ENCODE data around the gene ARHGEF28. TPM values are rescaled to one million over a fixed set of nuclear protein-coding genes. Genes with fewer than 3 reads are reported as not detected.

Gene ARHGEF28
- total and polyA plus RNA-seq, 10 of the 15 experiments (the other 5 are each of a cell fraction or from before 2014, with no cell fraction given), result 0.10 to 0.72 (median 0.22) TPM; not detected in 2

GRCh38 chr5:73686912-73687311 is 60.9 kb downstream of the ARHGEF28 start:
- Histone ChIP-seq H3K4me3 (no peak overlapping the region), H3K27ac (ENCODE audit: control insufficient read depth, insufficient read depth) (no peak overlapping the region), H3K9me3 (replicated peaks; ENCODE audit: control insufficient read depth, insufficient read depth, low read length) (no peaks in the 10 kb centered on the region), H3K79me2 (ENCODE audit: control insufficient read depth, insufficient read depth, low read length) (no peaks in the 10 kb centered on the region), H3K4me1 (ENCODE audit: control insufficient read depth, insufficient read depth, low read length) (no peaks in the 10 kb centered on the region), H3K9ac (ENCODE audit: control insufficient read depth, insufficient read depth, low read length) (no peak overlapping the region), H3K4me2 (ENCODE audit: control insufficient read depth, insufficient read depth) (no peak overlapping the region), H4K20me1 (ENCODE audit: control insufficient read depth, insufficient read depth) (no peaks in the 10 kb centered on the region), H2AFZ (ENCODE audit: control insufficient read depth, low read depth, low read length) (no peak overlapping the region), H3K27me3 (replicated peaks in 1 of 2; ENCODE audit: control insufficient read depth in 2 of 2, insufficient read depth in 2 of 2, low read length in 1 of 2) (no peaks in the 10 kb centered on the region), H3K36me3 (ENCODE audit: control insufficient read depth in 2 of 2, insufficient read depth in 2 of 2, low read length in 1 of 2) (no peaks in the 10 kb centered on the region)
- ChIA-PET RAD21 (ENCODE audit: unreplicated experiment) (no interaction called here), SMC1A (ENCODE audit: uncharacterized antibody, unreplicated experiment) (no interaction called here), POLR2A (no interaction called here), CTCF (no interaction called here)
- ATAC-seq (peak; percentile 89), DNase-seq (ENCODE audit: low read depth, low spot score) (no peak), FAIRE-seq (no peak)
- WGBS (ENCODE audit: insufficient coverage, insufficient replicate concordance, low lambda C conversion rate, missing lambda C conversion rate), result 0% methylated on average over 1 of the region's 1 CpG
- BruUV-seq (replicated peaks), result no TSS peak
- in situ Hi-C loops (cut with MboI), result no loop called here
- intact Hi-C loops (cut with micrococcal nuclease; ENCODE audit: unreplicated experiment), result loop anchor here (10.0 kb wide), 1 partner anchor 948 kb away; no protein-coding TSS in a partner anchor
- TF ChIP-seq ZNF384 (IDR thresholded peaks at IDR 0.05; ENCODE audit: borderline replicate concordance, low read depth, low read length), result no peak
- TF ChIP-seq IRF4 (IDR thresholded peaks at IDR 0.05; ENCODE audit: low read depth, low read length), result peak; percentile 59; the same call in 1 of the 2 replicates
- peak; percentile 90 to 94 for TF ChIP-seq BHLHE40 (IDR thresholded peaks at IDR 0.05; ENCODE audit: borderline replicate concordance in 1 of 2, low read depth in 2 of 2, low read length in 1 of 2)
- no peak for TF ChIP-seq EGR1 (IDR thresholded peaks at IDR 0.05; ENCODE audit: borderline replicate concordance in 1 of 2, low read depth in 2 of 2, low read length in 2 of 2)
- peak; percentile 71 for TF ChIP-seq MEF2B (IDR thresholded peaks at IDR 0.05; ENCODE audit: partially characterized antibody, poor library complexity, severe bottlenecking)
- TF ChIP-seq SP1 (IDR thresholded peaks at IDR 0.05; ENCODE audit: low read depth, low read length), result no peak
- TF ChIP-seq ATF2 (IDR thresholded peaks at IDR 0.05; ENCODE audit: low read length), result peak; percentile 63; the same call in 1 of the 2 replicates
- peak; percentile 23; the same call in 1 of the 2 replicates for TF ChIP-seq NFIC (IDR thresholded peaks at IDR 0.05; ENCODE audit: low read depth, low read length)
- TF ChIP-seq RUNX3 (IDR thresholded peaks at IDR 0.05; ENCODE audit: low read length), result 0 out of 2 replicates have a peak, but pooled peaks have one; percentile 34
- peak; percentile 89 for TF ChIP-seq NR2F1 (conservative IDR thresholded peaks at IDR 0.05)
- peak; percentile 54 for TF ChIP-seq JUND (IDR thresholded peaks at IDR 0.05; ENCODE audit: low read depth, low read length)
- no peak for TF ChIP-seq KLF5 (IDR thresholded peaks at IDR 0.05; ENCODE audit: partially characterized antibody)
- TF ChIP-seq BMI1 (IDR thresholded peaks at IDR 0.05; ENCODE audit: borderline replicate concordance), result peak; percentile 31; the same call in 1 of the 2 replicates
- 0 out of 2 replicates have a peak, but pooled peaks have one; percentile 47 for TF ChIP-seq CREM (IDR thresholded peaks at IDR 0.05; ENCODE audit: low read depth)
- TF ChIP-seq SREBF2 (IDR thresholded peaks at IDR 0.05; ENCODE audit: low read length), result no peak
- TF ChIP-seq MTA2 (IDR thresholded peaks at IDR 0.05; ENCODE audit: low read depth), result peak; percentile 83
- TF ChIP-seq MEF2A (IDR thresholded peaks at IDR 0.05; ENCODE audit: insufficient read depth, low read depth, low read length), result peak; percentile 82
- TF ChIP-seq NFYA (IDR thresholded peaks at IDR 0.05; ENCODE audit: borderline replicate concordance, low read depth, low read length), result no peak
- 0 out of 2 replicates have a peak, but pooled peaks have one; percentile 9 for TF ChIP-seq ZNF687 (IDR thresholded peaks at IDR 0.05)
- peak; percentile 75; the same call in 1 of the 2 replicates for TF ChIP-seq ATF7 (IDR thresholded peaks at IDR 0.05; ENCODE audit: low read depth)
- TF ChIP-seq IKZF1 (conservative IDR thresholded peaks at IDR 0.05), result no peak

Measured in GM12878 (cell line).